B cell (primary cell): ENCODE results near the gene PNPLA1. TPM values are rescaled to one million over a fixed set of nuclear protein-coding genes. Genes with fewer than 3 reads are reported as not detected.

Experiments used
- ATAC-seq: fragments of 200-7000 bp; cut with Tn5 transposase; one replicate; pipeline ENCODE4 v1.10.0; 2021; ENCODE audit warnings: low read depth, mild to moderate bottlenecking, moderate number of reproducible peaks, moderate library complexity
- CTCF ChIA-PET: fragments of 350-600 bp; sonication (Branson Sonifier 250); formaldehyde crosslinking; loops from one replicate; lab custom pipeline; 2021; ENCODE audit warnings: antibody characterized with exemption, inconsistent platforms; lab: Charles Lee
- POLR2A ChIA-PET: fragments of 350-600 bp; sonication (Branson Sonifier 250); formaldehyde crosslinking; loops from one replicate; lab custom pipeline; 2021; ENCODE audit warnings: antibody characterized with exemption; lab: Charles Lee
- DNase-seq: peaks from one replicate; pipeline ENCODE4 v3.0.0; 2013
- H2AFZ ChIP-seq: 2 replicates; pipeline ENCODE4 v1.6.1; 2012; ENCODE audit warnings: mild to moderate bottlenecking, low read depth, low read length; ENCODE audit not compliant: insufficient read depth, poor library complexity, severe bottlenecking
- H3K27ac ChIP-seq, 2 donors: 1 replicate in 1 of 2; 2 replicates in 1 of 2; pipeline ENCODE4 v1.5.1; 2012 to 2013; ENCODE audit warnings: low read length in 2 of 2, mild to moderate bottlenecking in 2 of 2, moderate library complexity in 1 of 2
- H3K27me3 ChIP-seq, 4 experiments: fragments of 200-600 bp in 1 of 4; sonication (generic) in 1 of 4; replicated peaks in 1 of 4; 1 replicate in 2 of 4; 2 replicates in 2 of 4; pipeline versions ENCODE4 v1.6.1 to v1.7.0; 2013 to 2016; ENCODE audit warnings: low read length in 3 of 4, mild to moderate bottlenecking in 2 of 4, mixed read lengths in 1 of 4, moderate library complexity in 1 of 4; ENCODE audit not compliant: insufficient read depth in 4 of 4, control insufficient read depth in 3 of 4; ENCODE audit errors: control extremely low read depth in 1 of 4
- H3K36me3 ChIP-seq, 2 experiments: replicated peaks in 1 of 2; 1 replicate in 1 of 2; 2 replicates in 1 of 2; pipeline versions ENCODE4 v1.6.1 to v1.7.1; 2013; ENCODE audit warnings: low read length in 1 of 2; ENCODE audit not compliant: insufficient read depth in 2 of 2, control insufficient read depth in 1 of 2; ENCODE audit errors: control extremely low read depth in 1 of 2, extremely low read depth in 1 of 2
- H3K4me1 ChIP-seq, 2 donors: fragments of 200-600 bp in 1 of 2; sonication (generic) in 1 of 2; 1 replicate in 1 of 2; 2 replicates in 1 of 2; pipeline versions ENCODE4 v1.5.1 to v1.6.1; 2013 to 2017; ENCODE audit warnings: low read length in 2 of 2; ENCODE audit not compliant: control insufficient read depth in 2 of 2, insufficient read depth in 2 of 2
- H3K4me2 ChIP-seq: replicated peaks from 2 replicates; pipeline ENCODE3; 2012; ENCODE audit warnings: mild to moderate bottlenecking, low read depth, low read length; ENCODE audit not compliant: poor library complexity, severe bottlenecking
- H3K4me3 ChIP-seq, 5 experiments: fragments of 200-600 bp in 1 of 5; sonication (generic) in 1 of 5; 1 replicate in 3 of 5; 2 replicates in 2 of 5; pipeline versions ENCODE4 v1.5.1 to v1.7.0; 2011 to 2016; ENCODE audit warnings: low read length in 4 of 5, mild to moderate bottlenecking in 4 of 5, low read depth in 2 of 5, control low read depth in 1 of 5, moderate library complexity in 1 of 5; ENCODE audit not compliant: insufficient read depth in 1 of 5; ENCODE audit errors: control extremely low read depth in 1 of 5, extremely low read depth in 1 of 5
- H3K79me2 ChIP-seq: fragments of 200-600 bp; sonication (generic); one replicate; pipeline ENCODE4 v1.6.0; 2016; ENCODE audit warnings: low read length; ENCODE audit not compliant: control insufficient read depth, insufficient read depth
- H3K9ac ChIP-seq: fragments of 200-600 bp; sonication (generic); 2 replicates; pipeline ENCODE4 v1.6.1; 2017; ENCODE audit warnings: mild to moderate bottlenecking, low read length, moderate library complexity
- H3K9me3 ChIP-seq, 3 donors: one replicate each; pipeline versions ENCODE4 v1.6.1 to v1.7.1; 2013; ENCODE audit warnings: low read length in 2 of 3; ENCODE audit not compliant: control insufficient read depth in 2 of 3, insufficient read depth in 1 of 3; ENCODE audit errors: control extremely low read depth in 1 of 3
- H4K20me1 ChIP-seq: 2 replicates; pipeline ENCODE4 v1.6.0; 2012; ENCODE audit warnings: mild to moderate bottlenecking, low read length; ENCODE audit not compliant: insufficient read depth, control insufficient read depth, poor library complexity, severe bottlenecking
- H3K27ac Mint-ChIP-seq: one replicate; pipeline ENCODE4 v1.8.0; 2021; ENCODE audit warnings: mixed read lengths
- H3K27me3 Mint-ChIP-seq: one replicate; pipeline ENCODE4 v1.8.0; 2021; ENCODE audit warnings: mixed read lengths
- H3K4me1 Mint-ChIP-seq: one replicate; pipeline ENCODE4 v1.8.0; 2021; ENCODE audit warnings: mixed read lengths
- H3K4me3 Mint-ChIP-seq: one replicate; pipeline ENCODE4 v1.8.0; 2021; ENCODE audit warnings: mixed read lengths
- H3K9me3 Mint-ChIP-seq: one replicate; pipeline ENCODE4 v1.8.0; 2022; ENCODE audit warnings: mixed read lengths; ENCODE audit not compliant: insufficient read depth
- EZH2 ChIP-seq: IDR thresholded peaks from 2 replicates; pipeline ENCODE4 v1.6.1; 2012; ENCODE audit warnings: borderline replicate concordance, low read depth, mild to moderate bottlenecking, moderate library complexity, low read length; ENCODE audit not compliant: insufficient read depth, poor library complexity, severe bottlenecking
- WGBS: methylation state at CpG from one replicate; pipeline ENCODE4 v1.1.5; 2013; ENCODE audit warnings: missing lambda C conversion rate; ENCODE audit not compliant: insufficient coverage; 5-methylcytosine and 5-hydroxymethylcytosine counted together
- intact Hi-C: fragments of 100-400 bp; cut with micrococcal nuclease; formaldehyde crosslinking; loops from one replicate; pipeline ENCODE4 v1.10.0; 2022
- polyA plus RNA-seq: library from polyadenylated mRNA; depleted of rRNA; stranded (reverse); fragments of >200 nt; gene quantifications from 2 replicates; pipeline ENCODE4 v1.2.3, GENCODE V29; 2012
- total RNA-seq, 2 donors: library from RNA; stranded (reverse); fragments of 120-200 nt in 1 of 2; gene quantifications; 1 replicate in 1 of 2; 2 replicates in 1 of 2; pipeline versions ENCODE4 v1.2.3 to v1.2.4, GENCODE V29; 2013 to 2022
- TF ChIP-seq, protein P1 (sequence below): fragments of 200-600 bp; IDR thresholded peaks from one replicate; pipeline ENCODE4 v1.8.0; 2022; ENCODE audit warnings: antibody characterized with exemption, mild to moderate bottlenecking

The PNPLA1 gene
- total and polyA plus RNA-seq, 2 donors (not counting 1 experiment from before 2014, with no cell fraction given) = 0.12 TPM; not detected in 1

GRCh38 chr6:36301085-36301658 lies 31.3 kb downstream of the PNPLA1 start:
- POLR2A ChIA-PET = no interaction called here
- Histone ChIP-seq H3K36me3 (no peaks in the 10 kb centered on the region), H3K4me3 (no peak overlapping the region), H3K79me2 (no peaks in the 10 kb centered on the region), H3K27ac (no peak overlapping the region), H3K9ac (no peak overlapping the region), H2AFZ (no peak overlapping the region), H3K4me2 (no peak overlapping the region), H3K9me3 (no peaks in the 10 kb centered on the region), H3K4me1 (no peaks in the 10 kb centered on the region), H4K20me1 (no peaks in the 10 kb centered on the region), H3K27me3 (peaks cover 0 to 6% (median 1%) of the 10 kb centered on the region in 4 experiments)
- H3K27me3 Mint-ChIP-seq = peaks cover 23% of the 10 kb centered on the region
- ATAC-seq = no peak
- CTCF ChIA-PET = interaction anchor here (0.9 to 9.8 kb wide), 11 partner anchors 11 to 458 kb away, joined by 3 to 149 read pairs (median 3); partner anchors contain the start of gene BNIP5
- peaks cover 5% of the 10 kb centered on the region for H3K4me1 Mint-ChIP-seq
- intact Hi-C loops = loop anchor here (5.0 kb wide), 1 partner anchor 391 kb away; no protein-coding TSS in a partner anchor
- H3K9me3 Mint-ChIP-seq = no peaks in the 10 kb centered on the region
- 71% methylated on average over 7 of the region's 10 CpGs for WGBS
- TF ChIP-seq, protein P1, sequence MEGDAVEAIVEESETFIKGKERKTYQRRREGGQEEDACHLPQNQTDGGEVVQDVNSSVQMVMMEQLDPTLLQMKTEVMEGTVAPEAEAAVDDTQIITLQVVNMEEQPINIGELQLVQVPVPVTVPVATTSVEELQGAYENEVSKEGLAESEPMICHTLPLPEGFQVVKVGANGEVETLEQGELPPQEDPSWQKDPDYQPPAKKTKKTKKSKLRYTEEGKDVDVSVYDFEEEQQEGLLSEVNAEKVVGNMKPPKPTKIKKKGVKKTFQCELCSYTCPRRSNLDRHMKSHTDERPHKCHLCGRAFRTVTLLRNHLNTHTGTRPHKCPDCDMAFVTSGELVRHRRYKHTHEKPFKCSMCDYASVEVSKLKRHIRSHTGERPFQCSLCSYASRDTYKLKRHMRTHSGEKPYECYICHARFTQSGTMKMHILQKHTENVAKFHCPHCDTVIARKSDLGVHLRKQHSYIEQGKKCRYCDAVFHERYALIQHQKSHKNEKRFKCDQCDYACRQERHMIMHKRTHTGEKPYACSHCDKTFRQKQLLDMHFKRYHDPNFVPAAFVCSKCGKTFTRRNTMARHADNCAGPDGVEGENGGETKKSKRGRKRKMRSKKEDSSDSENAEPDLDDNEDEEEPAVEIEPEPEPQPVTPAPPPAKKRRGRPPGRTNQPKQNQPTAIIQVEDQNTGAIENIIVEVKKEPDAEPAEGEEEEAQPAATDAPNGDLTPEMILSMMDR = no peak
- TF ChIP-seq EZH2 = no peak
- no peak overlapping the region for H3K27ac Mint-ChIP-seq
- DNase-seq = no peak
- no peak overlapping the region for H3K4me3 Mint-ChIP-seq

- 78% methylated on average over 6 of the region's 7 CpGs for WGBS
- no peak overlapping the region for H2AFZ ChIP-seq
- ATAC-seq = no peak
- H3K4me1 Mint-ChIP-seq = peaks cover 5% of the 10 kb centered on the region
- H3K4me2 ChIP-seq = no peak overlapping the region
- DNase-seq = peak; percentile 19
- TF ChIP-seq, protein P1 = no peak
- no peak for TF ChIP-seq EZH2
- no peaks in the 10 kb centered on the region for H3K9me3 ChIP-seq
- no peaks in the 10 kb centered on the region for H4K20me1 ChIP-seq
- no peaks in the 10 kb centered on the region for H3K79me2 ChIP-seq
- H3K4me1 ChIP-seq = no peaks in the 10 kb centered on the region
- H3K4me3 Mint-ChIP-seq = no peak overlapping the region
- peaks cover 23% of the 10 kb centered on the region for H3K27me3 Mint-ChIP-seq
- no peaks in the 10 kb centered on the region for H3K9me3 Mint-ChIP-seq
- intact Hi-C loops = loop anchor here (1.0 to 5.0 kb wide), 3 partner anchors 59 to 457 kb away; no protein-coding TSS in a partner anchor
- peaks cover 0 to 6% (median 1%) of the 10 kb centered on the region in 4 experiments for H3K27me3 ChIP-seq
- H3K27ac ChIP-seq = no peak overlapping the region
- H3K36me3 ChIP-seq = no peaks in the 10 kb centered on the region
- H3K9ac ChIP-seq = no peak overlapping the region
- ChIA-PET POLR2A (no interaction called here), CTCF (interaction anchor here (0.5 to 9.8 kb wide), 33 partner anchors 9 to 1887 kb away, joined by 3 to 149 read pairs (median 4); partner anchors contain the start of genes BNIP5 and MAPK14)
- no peak overlapping the region for H3K4me3 ChIP-seq
- H3K27ac Mint-ChIP-seq = no peak overlapping the region
These were observed 31.9 kb downstream of the PNPLA1 start for GRCh38 chr6:36301781-36302180.
